Trophoblast cell (in vitro differentiated cells and primary cell): Measurements from ENCODE around the gene OR10A5.

Source experiments
- DNase-seq, 2 donors: peaks; one replicate each; pipeline ENCODE4 v3.0.0-alpha.2; 2016
- H2AFZ ChIP-seq: 2 replicates; pipeline ENCODE4 v1.6.1; 2013; ENCODE audit warnings: low read length, moderate library complexity, mild to moderate bottlenecking; ENCODE audit not compliant: insufficient read depth, poor library complexity
- H2AK5ac ChIP-seq: 2 replicates; pipeline ENCODE4 v1.6.1; 2013; ENCODE audit warnings: mild to moderate bottlenecking, low read length
- H2BK120ac ChIP-seq: 2 replicates; pipeline ENCODE4 v1.6.1; 2013; ENCODE audit warnings: low read length, mild to moderate bottlenecking, moderate library complexity; ENCODE audit not compliant: insufficient read depth, poor library complexity
- H2BK12ac ChIP-seq: 2 replicates; pipeline ENCODE4 v1.6.1; 2013; ENCODE audit warnings: mild to moderate bottlenecking, low read length, moderate library complexity
- H2BK5ac ChIP-seq: 2 replicates; pipeline ENCODE4 v1.6.1; 2013; ENCODE audit warnings: low read length, low read depth, moderate library complexity, mild to moderate bottlenecking; ENCODE audit not compliant: poor library complexity
- H3K14ac ChIP-seq: 2 replicates; pipeline ENCODE4 v1.6.1; 2013; ENCODE audit warnings: mild to moderate bottlenecking, low read length
- H3K18ac ChIP-seq: 2 replicates; pipeline ENCODE4 v1.6.1; 2013; ENCODE audit warnings: mild to moderate bottlenecking, low read length
- H3K23ac ChIP-seq: 2 replicates; pipeline ENCODE4 v1.6.1; 2013; ENCODE audit warnings: low read length
- H3K27ac ChIP-seq: 2 replicates; pipeline ENCODE4 v1.5.1; 2013; ENCODE audit warnings: low read depth, mild to moderate bottlenecking, inconsistent platforms, low read length, moderate library complexity
- H3K27me3 ChIP-seq: 2 replicates; pipeline ENCODE4 v1.6.1; 2013; ENCODE audit warnings: inconsistent platforms, mild to moderate bottlenecking, low read length, moderate library complexity; ENCODE audit not compliant: insufficient read depth
- H3K36me3 ChIP-seq, 2 experiments: 1 replicate in 1 of 2; 2 replicates in 1 of 2; pipeline ENCODE4 v1.6.1; 2013; ENCODE audit warnings: low read length in 2 of 2, mild to moderate bottlenecking in 2 of 2, moderate library complexity in 1 of 2; ENCODE audit not compliant: insufficient read depth in 2 of 2, control insufficient read depth in 1 of 2
- H3K4ac ChIP-seq: 2 replicates; pipeline ENCODE4 v1.6.1; 2013; ENCODE audit warnings: low read depth, mild to moderate bottlenecking, low read length, moderate library complexity
- H3K4me1 ChIP-seq, 2 experiments: 1 replicate in 1 of 2; 2 replicates in 1 of 2; pipeline ENCODE4 v1.6.1; 2013; ENCODE audit warnings: low read length in 2 of 2, mild to moderate bottlenecking in 2 of 2, moderate library complexity in 1 of 2; ENCODE audit not compliant: insufficient read depth in 2 of 2, control insufficient read depth in 1 of 2
- H3K4me2 ChIP-seq: 2 replicates; pipeline ENCODE4 v1.6.1; 2013; ENCODE audit warnings: inconsistent platforms, mild to moderate bottlenecking, low read length, moderate library complexity
- H3K4me3 ChIP-seq: 2 replicates; pipeline ENCODE4 v1.5.1; 2013; ENCODE audit warnings: mild to moderate bottlenecking, low read depth, low read length, inconsistent platforms
- H3K79me1 ChIP-seq: one replicate; pipeline ENCODE4 v1.6.1; 2013; ENCODE audit warnings: low read length
- H3K79me2 ChIP-seq: 2 replicates; pipeline ENCODE4 v1.6.1; 2013; ENCODE audit warnings: low read length, mild to moderate bottlenecking; ENCODE audit not compliant: control insufficient read depth, insufficient read depth, poor library complexity
- H3K9ac ChIP-seq: 2 replicates; pipeline ENCODE4 v1.6.1; 2013; ENCODE audit warnings: mild to moderate bottlenecking, low read length
- H3K9me3 ChIP-seq: 2 replicates; pipeline ENCODE4 v1.6.1; 2013; ENCODE audit warnings: low read depth, mild to moderate bottlenecking, control low read depth, inconsistent platforms, low read length; ENCODE audit not compliant: insufficient read depth
- H4K12ac ChIP-seq: 2 replicates; pipeline ENCODE4 v1.6.1; 2013; ENCODE audit warnings: low read depth, mild to moderate bottlenecking, low read length, moderate library complexity
- H4K8ac ChIP-seq: 2 replicates; pipeline ENCODE4 v1.6.1; 2013; ENCODE audit warnings: low read depth, mild to moderate bottlenecking, low read length, moderate library complexity
- H4K91ac ChIP-seq: one replicate; pipeline ENCODE4 v1.6.1; 2013; ENCODE audit warnings: low read depth, mild to moderate bottlenecking, low read length, moderate library complexity

The OR10A5 gene

DNA sequence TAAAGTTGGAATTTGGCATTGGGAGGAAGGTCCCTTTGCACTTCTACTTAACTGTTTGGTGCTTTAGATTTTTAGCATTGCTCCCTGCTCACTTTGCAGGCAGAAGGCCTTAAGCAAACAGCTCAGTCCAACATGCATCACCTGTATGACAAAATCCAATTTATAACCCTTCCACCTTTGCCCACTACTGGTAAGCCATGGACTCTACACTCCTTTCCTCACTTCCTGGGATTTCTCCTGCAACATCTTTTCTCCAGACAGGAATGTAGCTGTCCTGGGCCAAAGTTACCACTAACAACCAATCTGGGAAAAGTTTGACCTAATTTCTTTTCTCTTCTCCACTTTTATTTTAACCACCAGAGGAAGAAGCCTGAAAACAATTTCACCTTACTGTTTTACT is 48.6 kb downstream of the OR10A5 start:
- no peaks in the 10 kb centered on the region for H3K9me3 ChIP-seq
- no peaks in the 10 kb centered on the region for H3K27me3 ChIP-seq
- no peak overlapping the region for H2AK5ac ChIP-seq
- no peak overlapping the region for H3K23ac ChIP-seq
- H3K79me1 ChIP-seq, result no peaks in the 10 kb centered on the region
- H2BK5ac ChIP-seq, result no peak overlapping the region
- DNase-seq, result no peak
- no peak overlapping the region for H3K4me2 ChIP-seq
- no peak overlapping the region for H2AFZ ChIP-seq
- no peak overlapping the region for H3K4ac ChIP-seq
- H4K12ac ChIP-seq, result no peak overlapping the region
- no peak overlapping the region for H3K27ac ChIP-seq
- no peak overlapping the region for H3K9ac ChIP-seq
- H2BK12ac ChIP-seq, result no peak overlapping the region
- H4K91ac ChIP-seq, result no peak overlapping the region
- H3K18ac ChIP-seq, result no peak overlapping the region
- no peak overlapping the region for H4K8ac ChIP-seq
- no peaks in the 10 kb centered on the region for H3K36me3 ChIP-seq
- no peak overlapping the region for H3K14ac ChIP-seq
- H3K4me1 ChIP-seq, result no peaks in the 10 kb centered on the region
- no peak overlapping the region for H3K4me3 ChIP-seq
- no peak overlapping the region for H2BK120ac ChIP-seq
- H3K79me2 ChIP-seq, result no peaks in the 10 kb centered on the region

DNA sequence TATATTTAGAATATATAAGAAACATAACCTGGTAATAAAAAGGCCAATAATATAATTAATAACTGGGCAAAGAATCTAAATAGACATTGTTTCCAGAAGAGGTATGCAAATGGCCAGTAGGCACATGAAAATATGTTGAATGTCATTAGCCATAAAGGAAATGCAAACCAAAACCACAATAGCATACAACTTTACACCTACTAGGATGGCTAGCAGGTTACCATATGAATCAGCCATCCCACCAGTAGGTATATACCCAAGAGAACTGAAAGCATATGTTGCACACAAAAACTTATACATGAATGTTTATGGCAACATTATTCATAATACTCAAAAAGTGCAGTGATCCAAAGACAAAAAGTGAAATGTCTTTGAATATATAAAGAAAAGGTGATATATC is 49.5 kb downstream of the OR10A5 start:
- Histone ChIP-seq H3K9ac (no peak overlapping the region), H3K14ac (no peak overlapping the region), H3K4ac (no peak overlapping the region), H3K79me2 (no peaks in the 10 kb centered on the region), H3K9me3 (no peaks in the 10 kb centered on the region), H3K27me3 (no peaks in the 10 kb centered on the region), H3K18ac (no peak overlapping the region), H4K12ac (no peak overlapping the region), H3K27ac (no peak overlapping the region), H4K91ac (no peak overlapping the region), H2BK12ac (no peak overlapping the region), H2AFZ (no peak overlapping the region), H2AK5ac (no peak overlapping the region), H3K79me1 (no peaks in the 10 kb centered on the region), H4K8ac (no peak overlapping the region), H3K4me3 (no peak overlapping the region), H3K4me1 (no peaks in the 10 kb centered on the region), H3K4me2 (no peak overlapping the region), H3K36me3 (no peaks in the 10 kb centered on the region), H3K23ac (no peak overlapping the region), H2BK120ac (no peak overlapping the region), H2BK5ac (no peak overlapping the region)
- DNase-seq, result no peak
